GM12878 (cell line): Measurements from ENCODE around the gene DNAAF2. TPM values are rescaled to one million over a fixed set of nuclear protein-coding genes. Genes with fewer than 3 reads are reported as not detected.
A peak's percentile ranks its signal among the peaks of the same experiment; 100 is the strongest.
"Not testable (repeated sequence)": the region's sequence is repeated elsewhere in the genome, so short reads cannot be mapped to it uniquely, and the experiment has no call there.

Source experiments
- ATAC-seq: fragments of 200-7000 bp; cut with Tn5 transposase; 3 replicates; pipeline ENCODE4 v1.9.1; 2020; ENCODE audit warnings: mild to moderate bottlenecking, moderate library complexity
- BruUV-seq: library from RNA; stranded (reverse); fragments of 400-500 nt; replicated peaks from 2 replicates; lab custom pipeline; 2021; lab: Mats Ljungman, UMichigan
- CTCF ChIA-PET: fragments of 300-600 bp; sonication (Branson Sonifier 250); formaldehyde crosslinking; extraction: SDS; loops from one replicate; lab custom pipeline; 2021; ENCODE audit warnings: inconsistent platforms; lab: Yijun Ruan, JAX
- POLR2A ChIA-PET: fragments of 350-600 bp; formaldehyde crosslinking; extraction: SDS; loops from one replicate; lab custom pipeline; 2021; ENCODE audit warnings: inconsistent platforms; lab: Charles Lee
- RAD21 ChIA-PET: fragments of 300-600 bp; sonication (Branson Sonifier 250); formaldehyde crosslinking; loops from one replicate; lab custom pipeline; 2023; ENCODE audit warnings: antibody characterized with exemption; ENCODE audit not compliant: unreplicated experiment; lab: Charles Lee
- SMC1A ChIA-PET: fragments of 300-600 bp; sonication (Branson Sonifier 250); formaldehyde crosslinking; loops from one replicate; lab custom pipeline; 2023; ENCODE audit not compliant: unreplicated experiment, uncharacterized antibody; lab: Charles Lee
- DNase-seq: peaks from one replicate; pipeline ENCODE4 v3.0.0-alpha.2; 2011; ENCODE audit warnings: low read depth, low spot score
- FAIRE-seq: peaks from 3 replicates; lab custom pipeline; 2011; peaks lifted over from hg19 to GRCh38; lab: Jason Lieb, UNC
- H2AFZ ChIP-seq: 2 replicates; pipeline ENCODE4 v1.6.0; 2011; ENCODE audit warnings: low read depth, low read length, control low read depth; ENCODE audit not compliant: control insufficient read depth
- H3K27ac ChIP-seq: 2 replicates; pipeline ENCODE4 v1.5.1; 2011; ENCODE audit warnings: control low read depth; ENCODE audit not compliant: control insufficient read depth, insufficient read depth
- H3K27me3 ChIP-seq, 2 experiments: replicated peaks in 1 of 2; 2 replicates each; pipeline versions ENCODE4 v1.6.0 to v1.6.1; 2011; ENCODE audit warnings: low read length in 1 of 2; ENCODE audit not compliant: control insufficient read depth in 2 of 2, insufficient read depth in 2 of 2
- H3K36me3 ChIP-seq, 2 experiments: 2 replicates each; pipeline ENCODE4 v1.5.1; 2011; ENCODE audit warnings: low read length in 1 of 2; ENCODE audit not compliant: control insufficient read depth in 2 of 2, insufficient read depth in 2 of 2
- H3K4me1 ChIP-seq: 2 replicates; pipeline ENCODE4 v1.6.1; 2011; ENCODE audit warnings: mild to moderate bottlenecking, low read length, moderate library complexity, mixed read lengths; ENCODE audit not compliant: control insufficient read depth, insufficient read depth
- H3K4me2 ChIP-seq: 2 replicates; pipeline ENCODE4 v1.6.0; 2011; ENCODE audit warnings: control low read depth; ENCODE audit not compliant: control insufficient read depth, insufficient read depth
- H3K4me3 ChIP-seq: fragments of 200-600 bp; sonication (generic); 2 replicates; pipeline ENCODE4 v1.5.1; 2016
- H3K79me2 ChIP-seq: 2 replicates; pipeline ENCODE4 v1.6.0; 2011; ENCODE audit warnings: low read length; ENCODE audit not compliant: control insufficient read depth, insufficient read depth
- H3K9ac ChIP-seq: 2 replicates; pipeline ENCODE4 v1.8.0; 2011; ENCODE audit warnings: low read length, control low read depth, mixed read lengths; ENCODE audit not compliant: control insufficient read depth, insufficient read depth
- H3K9me3 ChIP-seq: replicated peaks from 3 replicates; pipeline ENCODE4 v1.5.1; 2011; ENCODE audit warnings: mild to moderate bottlenecking, low read length; ENCODE audit not compliant: control insufficient read depth, insufficient read depth
- H4K20me1 ChIP-seq: 2 replicates; pipeline ENCODE4 v1.6.0; 2011; ENCODE audit not compliant: control insufficient read depth, insufficient read depth
- GABPA ChIP-seq: IDR thresholded peaks from 2 replicates; pipeline ENCODE4 v1.6.1; 2014; ENCODE audit warnings: antibody characterized with exemption, low read depth, mild to moderate bottlenecking, inconsistent platforms
- SMARCA5 ChIP-seq: fragments of 450-650 bp; IDR thresholded peaks from 2 replicates; pipeline ENCODE4 v1.6.1; 2017; ENCODE audit warnings: mild to moderate bottlenecking
- SUPT20H ChIP-seq: IDR thresholded peaks from 2 replicates; pipeline ENCODE4 v1.6.1; 2011; ENCODE audit warnings: low read depth, mild to moderate bottlenecking, low read length, moderate library complexity, borderline replicate concordance; ENCODE audit not compliant: control insufficient read depth
- WGBS: methylation state at CpG from one replicate; pipeline ENCODE4 v1.1.6; 2016; ENCODE audit warnings: low lambda C conversion rate; ENCODE audit not compliant: insufficient replicate concordance, insufficient coverage; ENCODE audit errors: missing lambda C conversion rate; 5-methylcytosine and 5-hydroxymethylcytosine counted together
- in situ Hi-C: fragments of 300-500 bp; cut with MboI; formaldehyde crosslinking; loops from 9 replicates; pipeline ENCODE4 v1.14.3; 2018; ENCODE audit warnings: mixed read lengths
- intact Hi-C: fragments of 100-400 bp; cut with micrococcal nuclease; formaldehyde crosslinking; loops from one replicate; pipeline ENCODE4 v1.14.2; 2022; ENCODE audit not compliant: unreplicated experiment
- polyA plus RNA-seq, 11 experiments: library from polyadenylated mRNA; depleted of rRNA in 4 of 11; unstranded in 6 of 11; stranded (reverse) in 5 of 11; fragments of >200 nt; fragmentation: Nextera tagmentation in 4 of 11; fragmentation: Illumina TruSeq in 1 of 11; extraction: Ambion mirVana in 4 of 11; extraction: Trizol in 1 of 11; gene quantifications; 1 replicate in 1 of 11; 2 replicates in 10 of 11; pipeline versions ENCODE4 v1.2.1 to v1.2.3, GENCODE V29; 2011 to 2016; ENCODE audit warnings: inconsistent platforms in 2 of 11, missing spikeins in 2 of 11, low read depth in 1 of 11
- total RNA-seq, 4 experiments: library from RNA; depleted of rRNA in 3 of 4; stranded (reverse); fragments of >200 nt in 3 of 4; fragmentation: Illumina TruSeq in 1 of 4; extraction: Trizol in 1 of 4; gene quantifications; 2 replicates each; pipeline versions ENCODE4 v1.2.1 to v1.2.3, GENCODE V29; 2013 to 2021

Gene DNAAF2
- total and polyA plus RNA-seq, 10 of the 15 experiments (the other 5 are each of a cell fraction or from before 2014, with no cell fraction given): 5.7 to 24.7 (median 10.8) TPM

GRCh38 chr14:49585803-49586672 is 49.0 kb downstream of the DNAAF2 start, which contains the start of gene RPS29 (continued):
- no peak for TF ChIP-seq SUPT20H

- CTCF ChIA-PET: interaction anchor here (0.6 to 5.6 kb wide), 9 partner anchors 12 to 455 kb away, joined by 3 to 75 read pairs (median 5); partner anchors contain the start of genes LRR1, MGAT2 and RPL36AL
- not testable (repeated sequence) for H4K20me1 ChIP-seq, H2AFZ ChIP-seq
- WGBS: under 1% methylated on average over 32 of the region's 32 CpGs
- peak; percentile 42; the same call in 1 of the 2 replicates for TF ChIP-seq SMARCA5
- 0 out of 2 replicates have a peak, but pooled peaks have one; percentile 8 for TF ChIP-seq GABPA
- TF ChIP-seq, all 136 proteins: peak for 2; not testable (repeated sequence) for 134
- RAD21 ChIA-PET: interaction anchor here (0.7 to 4.2 kb wide), 6 partner anchors 11 to 277 kb away, joined by 3 to 27 read pairs (median 15); partner anchors contain the start of genes LRR1, MGAT2 and RPL36AL
- FAIRE-seq: peak; percentile 49
- H3K9me3 ChIP-seq, in situ Hi-C loops, DNase-seq, H3K4me1 ChIP-seq, BruUV-seq, H3K27me3 ChIP-seq: not testable (repeated sequence)
- Histone ChIP-seq H3K36me3 (peaks cover 2 to 17% of the 10 kb centered on the region in 2 experiments; a peak in 3 of 4 replicates), H3K9ac (peak overlapping the region; percentile 99), H3K79me2 (peaks cover 57% of the 10 kb centered on the region), H3K4me2 (peak overlapping the region; percentile 41), H3K27ac (peak overlapping the region; percentile 99), H3K4me3 (peak overlapping the region; percentile 90)
- intact Hi-C loops: loop anchor here (5.0 kb wide), 1 partner anchor 123 kb away; no protein-coding TSS in a partner anchor
- POLR2A ChIA-PET: interaction anchor here (0.6 to 5.4 kb wide), 11 partner anchors 11 to 944 kb away, joined by 3 to 62 read pairs (median 5); partner anchors contain the start of genes LRR1, MGAT2 and RPL36AL
- SMC1A ChIA-PET: interaction anchor here (0.8 to 2.8 kb wide), 10 partner anchors 12 to 691 kb away, joined by 3 to 11 read pairs (median 4); partner anchors contain the start of genes MGAT2, NEMF and RPL36AL
- peak; percentile 3; the same call in 1 of the 3 replicates for ATAC-seq
Measured at GRCh38 chr14:49584981-49585640, 49.9 kb downstream of the DNAAF2 start.
